Liver (tissue), 9 donors: ENCODE measurements around the gene ZNF503. TPM values are rescaled to one million over a fixed set of nuclear protein-coding genes. Genes with fewer than 3 reads are reported as not detected.

ENCODE experiments used
- DNase-seq: peaks from one replicate; pipeline ENCODE4 v3.0.0-alpha.2; 2017; ENCODE audit warnings: low spot score
- H3K27ac ChIP-seq, 2 donors: one replicate each; pipeline ENCODE4 v1.7.0; 2013; ENCODE audit warnings: inconsistent platforms in 2 of 2, low read length in 2 of 2, control low read depth in 1 of 2, low read depth in 1 of 2, mild to moderate bottlenecking in 1 of 2
- H3K27me3 ChIP-seq, 4 donors: one replicate each; pipeline versions ENCODE4 v1.6.1 to v1.7.0; 2013; ENCODE audit warnings: low read length in 3 of 4, inconsistent platforms in 1 of 4, mild to moderate bottlenecking in 1 of 4, moderate library complexity in 1 of 4; ENCODE audit not compliant: control insufficient read depth in 4 of 4, insufficient read depth in 4 of 4
- H3K36me3 ChIP-seq, 4 donors: one replicate each; pipeline versions ENCODE4 v1.6.1 to v1.7.0; 2013; ENCODE audit warnings: low read length in 3 of 4, mild to moderate bottlenecking in 3 of 4, low read depth in 1 of 4, moderate library complexity in 1 of 4; ENCODE audit not compliant: control insufficient read depth in 4 of 4, insufficient read depth in 3 of 4
- H3K4me1 ChIP-seq, 4 donors: one replicate each; pipeline versions ENCODE4 v1.6.1 to v1.7.0; 2013; ENCODE audit warnings: low read length in 3 of 4, mild to moderate bottlenecking in 3 of 4, moderate library complexity in 1 of 4; ENCODE audit not compliant: control insufficient read depth in 4 of 4, insufficient read depth in 4 of 4
- H3K4me3 ChIP-seq, 3 donors: one replicate each; pipeline versions ENCODE4 v1.6.1 to v1.7.0; 2013; ENCODE audit warnings: low read length in 3 of 3, control low read depth in 1 of 3, low read depth in 1 of 3, mild to moderate bottlenecking in 1 of 3
- H3K9ac ChIP-seq, 2 donors: one replicate each; pipeline ENCODE4 v1.7.0; 2013; ENCODE audit warnings: low read length in 2 of 2, mild to moderate bottlenecking in 2 of 2, moderate library complexity in 2 of 2, control low read depth in 1 of 2, low read depth in 1 of 2
- H3K9me3 ChIP-seq, 4 donors: one replicate each; pipeline versions ENCODE4 v1.6.1 to v1.7.0; 2013; ENCODE audit warnings: low read length in 3 of 4; ENCODE audit not compliant: control insufficient read depth in 4 of 4
- EGR1 ChIP-seq, 2 donors: IDR thresholded peaks; 2 replicates each; pipeline ENCODE4 v1.6.1; 2016 to 2018; ENCODE audit warnings: antibody characterized with exemption in 2 of 2, low read depth in 2 of 2
- FOXA1 ChIP-seq: IDR thresholded peaks from 2 replicates; pipeline ENCODE4 v1.6.1; 2016; ENCODE audit warnings: antibody characterized with exemption
- FOXA2 ChIP-seq: IDR thresholded peaks from 2 replicates; pipeline ENCODE4 v1.6.1; 2016; ENCODE audit warnings: antibody characterized with exemption
- HNF4A ChIP-seq, 2 donors: conservative IDR thresholded peaks; 2 replicates each; pipeline ENCODE4 v1.6.1; 2016; ENCODE audit warnings: antibody characterized with exemption in 2 of 2, mild to moderate bottlenecking in 2 of 2
- HNF4G ChIP-seq: IDR thresholded peaks from 2 replicates; pipeline ENCODE4 v1.6.1; 2016; ENCODE audit warnings: antibody characterized with exemption
- JUND ChIP-seq, 2 donors: IDR thresholded peaks; 2 replicates each; pipeline ENCODE4 v1.6.1; 2016; ENCODE audit warnings: antibody characterized with exemption in 2 of 2
- NR2F2 ChIP-seq: IDR thresholded peaks from 2 replicates; pipeline ENCODE4 v1.6.1; 2016; ENCODE audit warnings: antibody characterized with exemption
- RAD21 ChIP-seq, 2 donors: IDR thresholded peaks; 2 replicates each; pipeline ENCODE4 v1.6.1; 2016; ENCODE audit warnings: antibody characterized with exemption in 2 of 2, mild to moderate bottlenecking in 2 of 2
- RXRA ChIP-seq, 2 donors: IDR thresholded peaks; 2 replicates each; pipeline ENCODE4 v1.6.1; 2017 to 2018; ENCODE audit warnings: antibody characterized with exemption in 2 of 2, mild to moderate bottlenecking in 1 of 2
- SP1 ChIP-seq: IDR thresholded peaks from 2 replicates; pipeline ENCODE4 v1.6.1; 2018; ENCODE audit warnings: antibody characterized with exemption, mild to moderate bottlenecking
- TAF1 ChIP-seq: conservative IDR thresholded peaks from 2 replicates; pipeline ENCODE4 v1.6.1; 2016; ENCODE audit warnings: antibody characterized with exemption, mild to moderate bottlenecking
- YY1 ChIP-seq: IDR thresholded peaks from 2 replicates; pipeline ENCODE4 v1.6.1; 2016; ENCODE audit warnings: antibody characterized with exemption, mild to moderate bottlenecking
- WGBS: extraction: QIAGEN DNeasy Blood & Tissue Kit; methylation state at CpG from one replicate; pipeline ENCODE4 v1.1.7; 2013; 5-methylcytosine and 5-hydroxymethylcytosine counted together
- polyA plus RNA-seq, 2 donors: library from polyadenylated mRNA; stranded (reverse) in 1 of 2; unstranded in 1 of 2; fragments of 200-250 nt in 1 of 2; fragments of >200 nt in 1 of 2; fragmentation: Nextera tagmentation in 1 of 2; extraction: Ambion mirVana in 1 of 2; gene quantifications; one replicate each; pipeline versions ENCODE4 v1.2.1 to v1.2.3, GENCODE V29; 2013 to 2015
- total RNA-seq, 2 donors: library from RNA; depleted of rRNA; stranded (reverse); fragments of >200 nt; gene quantifications; one replicate each; pipeline ENCODE4 v1.2.3, GENCODE V29; 2014
- TF ChIP-seq, protein P1 (sequence below): IDR thresholded peaks from 2 replicates; pipeline ENCODE4 v1.6.1; 2016; ENCODE audit warnings: antibody characterized with exemption
- TF ChIP-seq, protein P2 (sequence below): IDR thresholded peaks from 2 replicates; pipeline ENCODE4 v1.6.1; 2016; ENCODE audit warnings: antibody characterized with exemption, mild to moderate bottlenecking
- TF ChIP-seq, protein P3 (sequence below): IDR thresholded peaks from 2 replicates; pipeline ENCODE4 v1.6.1; 2016; ENCODE audit warnings: antibody characterized with exemption
- TF ChIP-seq, protein P4 (sequence below): fragments of 150-350 bp; IDR thresholded peaks from 2 replicates; pipeline ENCODE4 v1.5.1; 2017; ENCODE audit warnings: improper control_type of control experiment, low read depth, low read length; ENCODE audit not compliant: missing input control
- TF ChIP-seq, protein P5 (sequence below): IDR thresholded peaks from 2 replicates; pipeline ENCODE4 v1.6.1; 2016; ENCODE audit warnings: antibody characterized with exemption
- donor health status: healthy.
- donor health status: healthy.
- donor health status: healthy.
- donor health status: healthy.
- donor health status: healthy.

ZNF503 gene
- total and polyA plus RNA-seq, 4 donors = 1.6 to 5.2 (median 2.0) TPM

DNA sequence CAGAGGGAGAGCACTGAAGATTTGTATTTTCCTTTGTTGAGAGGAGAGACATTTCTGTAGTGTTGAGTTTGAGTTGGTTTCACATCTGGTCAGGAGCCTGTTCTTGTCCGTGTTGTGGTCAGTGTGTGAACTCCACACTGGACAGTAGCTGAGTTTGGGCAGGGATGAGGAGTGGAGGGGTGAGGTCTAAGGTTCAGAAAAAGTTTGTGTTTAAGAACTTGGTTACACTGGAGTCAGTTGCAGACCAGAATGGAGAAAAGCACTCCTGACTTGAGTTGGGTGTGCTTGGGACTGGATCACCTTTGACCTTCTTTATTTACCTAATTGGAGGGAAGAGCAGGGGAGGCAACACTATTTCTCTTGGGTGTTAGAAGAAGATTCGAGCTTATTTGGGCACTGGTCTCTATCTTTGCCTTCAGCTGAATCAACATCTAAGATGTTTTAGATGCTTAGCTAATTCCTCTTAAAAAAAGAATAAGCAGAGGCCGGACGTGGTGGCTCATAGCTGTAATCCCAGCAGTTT lies 38.8 kb upstream of the ZNF503 start:
- Histone ChIP-seq H3K9ac (no peak overlapping the region), H3K4me3 (no peak overlapping the region), H3K36me3 (peaks cover 0 to 3% (median 0%) of the 10 kb centered on the region in 4 donors), H3K27me3 (no peaks in the 10 kb centered on the region), H3K9me3 (no peaks in the 10 kb centered on the region), H3K27ac (no peak overlapping the region), H3K4me1 (peaks cover 10 to 55% (median 45%) of the 10 kb centered on the region in 4 donors)
- 73% methylated on average over 4 of the region's 4 CpGs for WGBS
- no peak for DNase-seq
- TF ChIP-seq TAF1 (no peak), RXRA (IDR thresholded peaks at IDR 0.05) (no peak), FOXA1 (no peak), SP1 (no peak), EGR1 (IDR thresholded peaks at IDR 0.05; ENCODE audit: low read depth in 2 of 2) (no peak), JUND (IDR thresholded peaks at IDR 0.05) (no peak)
- TF ChIP-seq, protein P1, sequence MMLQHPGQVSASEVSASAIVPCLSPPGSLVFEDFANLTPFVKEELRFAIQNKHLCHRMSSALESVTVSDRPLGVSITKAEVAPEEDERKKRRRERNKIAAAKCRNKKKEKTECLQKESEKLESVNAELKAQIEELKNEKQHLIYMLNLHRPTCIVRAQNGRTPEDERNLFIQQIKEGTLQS = no peak
- TF ChIP-seq, protein P2, sequence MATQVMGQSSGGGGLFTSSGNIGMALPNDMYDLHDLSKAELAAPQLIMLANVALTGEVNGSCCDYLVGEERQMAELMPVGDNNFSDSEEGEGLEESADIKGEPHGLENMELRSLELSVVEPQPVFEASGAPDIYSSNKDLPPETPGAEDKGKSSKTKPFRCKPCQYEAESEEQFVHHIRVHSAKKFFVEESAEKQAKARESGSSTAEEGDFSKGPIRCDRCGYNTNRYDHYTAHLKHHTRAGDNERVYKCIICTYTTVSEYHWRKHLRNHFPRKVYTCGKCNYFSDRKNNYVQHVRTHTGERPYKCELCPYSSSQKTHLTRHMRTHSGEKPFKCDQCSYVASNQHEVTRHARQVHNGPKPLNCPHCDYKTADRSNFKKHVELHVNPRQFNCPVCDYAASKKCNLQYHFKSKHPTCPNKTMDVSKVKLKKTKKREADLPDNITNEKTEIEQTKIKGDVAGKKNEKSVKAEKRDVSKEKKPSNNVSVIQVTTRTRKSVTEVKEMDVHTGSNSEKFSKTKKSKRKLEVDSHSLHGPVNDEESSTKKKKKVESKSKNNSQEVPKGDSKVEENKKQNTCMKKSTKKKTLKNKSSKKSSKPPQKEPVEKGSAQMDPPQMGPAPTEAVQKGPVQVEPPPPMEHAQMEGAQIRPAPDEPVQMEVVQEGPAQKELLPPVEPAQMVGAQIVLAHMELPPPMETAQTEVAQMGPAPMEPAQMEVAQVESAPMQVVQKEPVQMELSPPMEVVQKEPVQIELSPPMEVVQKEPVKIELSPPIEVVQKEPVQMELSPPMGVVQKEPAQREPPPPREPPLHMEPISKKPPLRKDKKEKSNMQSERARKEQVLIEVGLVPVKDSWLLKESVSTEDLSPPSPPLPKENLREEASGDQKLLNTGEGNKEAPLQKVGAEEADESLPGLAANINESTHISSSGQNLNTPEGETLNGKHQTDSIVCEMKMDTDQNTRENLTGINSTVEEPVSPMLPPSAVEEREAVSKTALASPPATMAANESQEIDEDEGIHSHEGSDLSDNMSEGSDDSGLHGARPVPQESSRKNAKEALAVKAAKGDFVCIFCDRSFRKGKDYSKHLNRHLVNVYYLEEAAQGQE = no peak
- TF ChIP-seq, protein P3, sequence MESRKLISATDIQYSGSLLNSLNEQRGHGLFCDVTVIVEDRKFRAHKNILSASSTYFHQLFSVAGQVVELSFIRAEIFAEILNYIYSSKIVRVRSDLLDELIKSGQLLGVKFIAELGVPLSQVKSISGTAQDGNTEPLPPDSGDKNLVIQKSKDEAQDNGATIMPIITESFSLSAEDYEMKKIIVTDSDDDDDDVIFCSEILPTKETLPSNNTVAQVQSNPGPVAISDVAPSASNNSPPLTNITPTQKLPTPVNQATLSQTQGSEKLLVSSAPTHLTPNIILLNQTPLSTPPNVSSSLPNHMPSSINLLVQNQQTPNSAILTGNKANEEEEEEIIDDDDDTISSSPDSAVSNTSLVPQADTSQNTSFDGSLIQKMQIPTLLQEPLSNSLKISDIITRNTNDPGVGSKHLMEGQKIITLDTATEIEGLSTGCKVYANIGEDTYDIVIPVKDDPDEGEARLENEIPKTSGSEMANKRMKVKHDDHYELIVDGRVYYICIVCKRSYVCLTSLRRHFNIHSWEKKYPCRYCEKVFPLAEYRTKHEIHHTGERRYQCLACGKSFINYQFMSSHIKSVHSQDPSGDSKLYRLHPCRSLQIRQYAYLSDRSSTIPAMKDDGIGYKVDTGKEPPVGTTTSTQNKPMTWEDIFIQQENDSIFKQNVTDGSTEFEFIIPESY = no peak

DNA sequence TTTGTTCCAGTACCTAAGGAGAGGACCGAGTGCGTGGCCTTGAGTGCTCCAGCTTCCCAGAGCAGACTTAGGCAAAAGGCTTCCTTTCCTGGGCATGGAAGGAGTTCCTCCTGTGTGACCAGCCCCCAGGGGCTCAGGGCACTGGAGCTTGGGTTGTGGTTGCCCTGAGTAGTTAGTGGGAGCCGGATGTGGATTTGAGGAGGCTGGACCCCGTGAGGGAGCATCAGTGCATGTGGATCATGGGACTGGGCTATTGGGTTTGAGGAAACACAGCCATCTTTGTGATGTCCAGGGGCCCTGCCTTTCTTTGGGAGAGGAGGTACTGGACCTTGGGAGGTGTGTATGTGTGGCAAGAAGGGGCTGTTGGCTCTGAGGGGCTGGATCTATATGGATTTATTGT lies 38.2 kb upstream of the ZNF503 start:
- 93% methylated on average over 4 of the region's 4 CpGs for WGBS
- no peak for DNase-seq
- Histone ChIP-seq H3K27me3 (no peaks in the 10 kb centered on the region), H3K36me3 (peaks cover 0 to 2% (median 0%) of the 10 kb centered on the region in 4 donors), H3K27ac (no peak overlapping the region), H3K9me3 (no peaks in the 10 kb centered on the region), H3K9ac (no peak overlapping the region), H3K4me1 (peaks cover 10 to 55% (median 45%) of the 10 kb centered on the region in 4 donors), H3K4me3 (no peak overlapping the region)
- TF ChIP-seq, protein P4, sequence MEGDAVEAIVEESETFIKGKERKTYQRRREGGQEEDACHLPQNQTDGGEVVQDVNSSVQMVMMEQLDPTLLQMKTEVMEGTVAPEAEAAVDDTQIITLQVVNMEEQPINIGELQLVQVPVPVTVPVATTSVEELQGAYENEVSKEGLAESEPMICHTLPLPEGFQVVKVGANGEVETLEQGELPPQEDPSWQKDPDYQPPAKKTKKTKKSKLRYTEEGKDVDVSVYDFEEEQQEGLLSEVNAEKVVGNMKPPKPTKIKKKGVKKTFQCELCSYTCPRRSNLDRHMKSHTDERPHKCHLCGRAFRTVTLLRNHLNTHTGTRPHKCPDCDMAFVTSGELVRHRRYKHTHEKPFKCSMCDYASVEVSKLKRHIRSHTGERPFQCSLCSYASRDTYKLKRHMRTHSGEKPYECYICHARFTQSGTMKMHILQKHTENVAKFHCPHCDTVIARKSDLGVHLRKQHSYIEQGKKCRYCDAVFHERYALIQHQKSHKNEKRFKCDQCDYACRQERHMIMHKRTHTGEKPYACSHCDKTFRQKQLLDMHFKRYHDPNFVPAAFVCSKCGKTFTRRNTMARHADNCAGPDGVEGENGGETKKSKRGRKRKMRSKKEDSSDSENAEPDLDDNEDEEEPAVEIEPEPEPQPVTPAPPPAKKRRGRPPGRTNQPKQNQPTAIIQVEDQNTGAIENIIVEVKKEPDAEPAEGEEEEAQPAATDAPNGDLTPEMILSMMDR = no peak
- TF ChIP-seq, protein P5, sequence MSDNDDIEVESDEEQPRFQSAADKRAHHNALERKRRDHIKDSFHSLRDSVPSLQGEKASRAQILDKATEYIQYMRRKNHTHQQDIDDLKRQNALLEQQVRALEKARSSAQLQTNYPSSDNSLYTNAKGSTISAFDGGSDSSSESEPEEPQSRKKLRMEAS = no peak
- TF ChIP-seq, protein P1 = no peak
- TF ChIP-seq EGR1 (IDR thresholded peaks at IDR 0.05; ENCODE audit: low read depth in 2 of 2) (no peak), SP1 (no peak), RXRA (IDR thresholded peaks at IDR 0.05) (no peak), FOXA1 (no peak), RAD21 (IDR thresholded peaks at IDR 0.05) (no peak), YY1 (no peak), HNF4G (no peak), NR2F2 (no peak), FOXA2 (no peak), HNF4A (conservative IDR thresholded peaks at IDR 0.05) (no peak), TAF1 (no peak)
- TF ChIP-seq, protein P2 = no peak
- TF ChIP-seq, protein P3 = no peak
